ENCODE measurements around the gene OSTF1.

GRCh38 chr9:75116306-75116705 lies 28.0 kb downstream of the OSTF1 start:
- TF ChIP-seq CTCF (IDR thresholded peaks at IDR 0.05) (no peak), POLR2A (IDR thresholded peaks at IDR 0.05) (no peak)

Measured in Peyer's patch (tissue), 4 donors.